H1 (cell line): ENCODE data around the gene CYGB. TPM values are rescaled to one million over a fixed set of nuclear protein-coding genes. Genes with fewer than 3 reads are reported as not detected.

Source experiments
- CTCF ChIA-PET: fragments of 300-600 bp; sonication (Branson Sonifier 250); formaldehyde crosslinking; loops from one replicate; lab custom pipeline; 2021; ENCODE audit not compliant: partially characterized antibody; lab: Charles Lee
- POLR2A ChIA-PET: fragments of 300-600 bp; sonication (Branson Sonifier 250); formaldehyde crosslinking; loops from one replicate; lab custom pipeline; 2021; ENCODE audit warnings: inconsistent platforms; ENCODE audit not compliant: partially characterized antibody; lab: Charles Lee
- DNase-seq, 2 experiments: peaks; one replicate each; pipeline versions ENCODE4 v3.0.0 to v3.0.0-alpha.2; 2010 to 2022; ENCODE audit warnings: low spot score in 2 of 2, low read depth in 1 of 2, mixed read lengths in 1 of 2
- FAIRE-seq: peaks from 2 replicates; lab custom pipeline; 2011; peaks lifted over from hg19 to GRCh38; lab: Jason Lieb, UNC
- H2AFZ ChIP-seq: 2 replicates; pipeline ENCODE4 v1.8.1; 2012; ENCODE audit warnings: low read length, inconsistent platforms
- H2AK5ac ChIP-seq: 2 replicates; pipeline ENCODE4 v1.6.1; 2013; ENCODE audit warnings: low read depth, low read length
- H2BK120ac ChIP-seq: replicated peaks from 2 replicates; pipeline ENCODE3; 2013; ENCODE audit warnings: low read depth, low read length, inconsistent platforms
- H2BK12ac ChIP-seq: 2 replicates; pipeline ENCODE4 v1.6.1; 2013; ENCODE audit warnings: low read depth, low read length
- H2BK15ac ChIP-seq: 2 replicates; pipeline ENCODE4 v1.6.1; 2013; ENCODE audit warnings: low read length
- H2BK20ac ChIP-seq: 2 replicates; pipeline ENCODE4 v1.6.1; 2013; ENCODE audit warnings: low read length
- H2BK5ac ChIP-seq: 2 replicates; pipeline ENCODE4 v1.6.1; 2013; ENCODE audit warnings: low read depth, low read length
- H3K14ac ChIP-seq: 2 replicates; pipeline ENCODE4 v1.6.1; 2013; ENCODE audit warnings: inconsistent platforms; ENCODE audit not compliant: insufficient read length
- H3K18ac ChIP-seq: 2 replicates; pipeline ENCODE4 v1.6.1; 2013; ENCODE audit warnings: low read length; ENCODE audit errors: extremely low read depth
- H3K23ac ChIP-seq: 2 replicates; pipeline ENCODE4 v1.6.1; 2013; ENCODE audit warnings: inconsistent platforms; ENCODE audit not compliant: insufficient read length
- H3K23me2 ChIP-seq: 2 replicates; pipeline ENCODE4 v1.6.1; 2013; ENCODE audit warnings: low read depth, low read length
- H3K27ac ChIP-seq: 2 replicates; pipeline ENCODE4 v1.6.1; 2011; ENCODE audit warnings: low read depth, low read length, inconsistent platforms
- H3K27me3 ChIP-seq, 4 experiments: replicated peaks in 1 of 4; 1 replicate in 1 of 4; 2 replicates in 3 of 4; pipeline versions ENCODE4 v1.6.1 to v1.8.1; 2011 to 2013; ENCODE audit warnings: low read length in 3 of 4, mild to moderate bottlenecking in 3 of 4, inconsistent platforms in 2 of 4, mixed read lengths in 2 of 4, moderate library complexity in 1 of 4; ENCODE audit not compliant: control insufficient read depth in 3 of 4, insufficient read depth in 3 of 4; ENCODE audit errors: extremely low read depth in 1 of 4
- H3K36me3 ChIP-seq, 4 experiments: 2 replicates each; pipeline versions ENCODE4 v1.6.1 to v1.8.1; 2011 to 2013; ENCODE audit warnings: mild to moderate bottlenecking in 4 of 4, low read length in 3 of 4, moderate library complexity in 2 of 4, control low read depth in 1 of 4, inconsistent platforms in 1 of 4; ENCODE audit not compliant: insufficient read depth in 4 of 4, control insufficient read depth in 2 of 4
- H3K4ac ChIP-seq: replicated peaks from 2 replicates; pipeline ENCODE3; 2013; ENCODE audit warnings: low read length, low read depth, mixed read lengths, inconsistent platforms; ENCODE audit not compliant: insufficient read length
- H3K4me1 ChIP-seq, 4 experiments: replicated peaks in 1 of 4; 1 replicate in 1 of 4; 2 replicates in 3 of 4; pipeline versions ENCODE4 v1.6.1 to v1.8.1; 2011 to 2013; ENCODE audit warnings: low read length in 3 of 4, inconsistent platforms in 2 of 4, mixed read lengths in 1 of 4; ENCODE audit not compliant: insufficient read depth in 4 of 4, control insufficient read depth in 3 of 4
- H3K4me2 ChIP-seq, 2 experiments: 2 replicates each; pipeline versions ENCODE4 v1.6.1 to v1.8.1; 2011 to 2013; ENCODE audit warnings: low read depth in 2 of 2, low read length in 2 of 2, control low read depth in 1 of 2, inconsistent platforms in 1 of 2, mild to moderate bottlenecking in 1 of 2; ENCODE audit not compliant: insufficient read depth in 1 of 2
- H3K4me3 ChIP-seq, 4 experiments: fragments of 200-600, 300-600 bp in 1 of 4; sonication (generic), shearing (Covaris generic), sonication (Bioruptor Twin) in 1 of 4; 2 replicates each; pipeline versions ENCODE4 v1.5.1 to v1.8.1; 2011 to 2016; ENCODE audit warnings: low read length in 4 of 4, low read depth in 3 of 4, control low read depth in 2 of 4, inconsistent platforms in 2 of 4, mild to moderate bottlenecking in 2 of 4, mixed read lengths in 1 of 4, moderate library complexity in 1 of 4; ENCODE audit not compliant: insufficient read depth in 2 of 4; ENCODE audit errors: extremely low read depth in 1 of 4
- H3K56ac ChIP-seq: replicated peaks from 2 replicates; pipeline ENCODE3; 2013; ENCODE audit warnings: low read depth, mild to moderate bottlenecking, mixed read lengths, low read length, inconsistent platforms; ENCODE audit not compliant: insufficient read length
- H3K79me1 ChIP-seq: 2 replicates; pipeline ENCODE4 v1.6.1; 2013; ENCODE audit warnings: low read depth, low read length, control low read depth
- H3K79me2 ChIP-seq, 2 experiments: 2 replicates each; pipeline versions ENCODE4 v1.6.1 to v1.8.1; 2012 to 2013; ENCODE audit warnings: low read length in 2 of 2, mild to moderate bottlenecking in 2 of 2, inconsistent platforms in 1 of 2; ENCODE audit not compliant: insufficient read depth in 2 of 2, control insufficient read depth in 1 of 2
- H3K9ac ChIP-seq, 4 experiments: replicated peaks in 1 of 4; 1 replicate in 1 of 4; 2 replicates in 3 of 4; pipeline versions ENCODE4 v1.6.1 to v1.8.1; 2011 to 2013; ENCODE audit warnings: low read depth in 3 of 4, low read length in 3 of 4, control low read depth in 2 of 4, mild to moderate bottlenecking in 2 of 4, moderate library complexity in 2 of 4, inconsistent platforms in 1 of 4; ENCODE audit errors: extremely low read depth in 1 of 4
- H3K9me3 ChIP-seq, 2 experiments: 2 replicates each; pipeline versions ENCODE4 v1.6.1 to v1.8.1; 2012 to 2013; ENCODE audit warnings: mild to moderate bottlenecking in 2 of 2, moderate library complexity in 2 of 2, control low read depth in 1 of 2, inconsistent platforms in 1 of 2, low read depth in 1 of 2, low read length in 1 of 2, mixed read lengths in 1 of 2; ENCODE audit not compliant: insufficient read depth in 2 of 2
- H4K20me1 ChIP-seq, 2 experiments: replicated peaks in 1 of 2; 2 replicates each; pipeline versions ENCODE3 to v1.8.1; 2011 to 2013; ENCODE audit warnings: inconsistent platforms in 2 of 2, low read length in 2 of 2, mild to moderate bottlenecking in 1 of 2; ENCODE audit not compliant: insufficient read depth in 2 of 2, control insufficient read depth in 1 of 2
- H4K5ac ChIP-seq: 2 replicates; pipeline ENCODE4 v1.6.1; 2013; ENCODE audit warnings: low read length, low read depth, mixed read lengths, inconsistent platforms; ENCODE audit not compliant: insufficient read length
- H4K8ac ChIP-seq: 2 replicates; pipeline ENCODE4 v1.8.0; 2013; ENCODE audit warnings: mild to moderate bottlenecking, moderate library complexity, low read length, inconsistent platforms; ENCODE audit not compliant: insufficient read depth; ENCODE audit errors: extremely low read depth
- H4K91ac ChIP-seq: replicated peaks from 2 replicates; pipeline ENCODE3; 2013; ENCODE audit warnings: low read length, mixed read lengths, inconsistent platforms; ENCODE audit not compliant: insufficient read length
- CBX8 ChIP-seq: fragments of 300-800, 300-1000 bp; sonication (generic); IDR thresholded peaks from 2 replicates; pipeline ENCODE4 v1.7.1; 2016; ENCODE audit warnings: low read depth, low read length, borderline replicate concordance
- EGR1 ChIP-seq: IDR thresholded peaks from 2 replicates; pipeline ENCODE4 v1.6.1; 2011; ENCODE audit warnings: low read depth, low read length, borderline replicate concordance
- GTF2F1 ChIP-seq: IDR thresholded peaks from 2 replicates; pipeline ENCODE4 v1.6.1; 2012; ENCODE audit warnings: low read depth, low read length, improper control_type of control experiment, borderline replicate concordance
- HDAC6 ChIP-seq: IDR thresholded peaks from one replicate; pipeline ENCODE4 v1.7.1; 2012; ENCODE audit warnings: low read depth, mild to moderate bottlenecking, inconsistent platforms, low read length, moderate library complexity
- RAD21 ChIP-seq, 2 experiments: IDR thresholded peaks in 1 of 2; conservative IDR thresholded peaks in 1 of 2; 2 replicates each; pipeline ENCODE4 v1.6.1; 2011; ENCODE audit warnings: low read depth in 2 of 2, low read length in 2 of 2, improper control_type of control experiment in 1 of 2, inconsistent platforms in 1 of 2, mild to moderate bottlenecking in 1 of 2, moderate library complexity in 1 of 2
- RNF2 ChIP-seq: fragments of 200-900, 300-1000 bp; sonication (generic); IDR thresholded peaks from 2 replicates; pipeline ENCODE4 v1.7.1; 2016; ENCODE audit warnings: borderline replicate concordance, low read depth, mild to moderate bottlenecking, antibody characterized with exemption, low read length; ENCODE audit not compliant: poor library complexity, severe bottlenecking; ENCODE audit errors: missing control alignments
- SP4 ChIP-seq: IDR thresholded peaks from 2 replicates; pipeline ENCODE4 v1.6.1; 2012; ENCODE audit warnings: low read length, inconsistent platforms
- TEAD4 ChIP-seq: IDR thresholded peaks from 2 replicates; pipeline ENCODE4 v1.6.1; 2012; ENCODE audit warnings: low read depth, low read length, inconsistent platforms, mixed read lengths
- ZNF274 ChIP-seq: IDR thresholded peaks from 2 replicates; pipeline ENCODE4 v1.7.0; 2012; ENCODE audit warnings: low read length, borderline replicate concordance; ENCODE audit errors: extremely low read depth
- WGBS, 2 experiments: shearing (Covaris generic) in 1 of 2; methylation state at CpG; one replicate each; pipeline versions ENCODE4 v1.1.6 to v1.1.7; 2013 to 2015; ENCODE audit warnings: low lambda C conversion rate in 2 of 2, mixed read lengths in 2 of 2, inconsistent platforms in 1 of 2, low coverage in 1 of 2, missing lambda C conversion rate in 1 of 2; ENCODE audit not compliant: insufficient replicate concordance in 2 of 2, insufficient coverage in 1 of 2, insufficient read length in 1 of 2; ENCODE audit errors: extremely low coverage in 1 of 2, missing lambda C conversion rate in 1 of 2; 5-methylcytosine and 5-hydroxymethylcytosine counted together
- polyA plus RNA-seq, 7 experiments: library from polyadenylated mRNA; depleted of rRNA in 3 of 7; stranded (reverse) in 5 of 7; unstranded in 2 of 7; fragments of >200 nt in 5 of 7; fragments of 200-250 nt in 2 of 7; gene quantifications; 1 replicate in 5 of 7; 2 replicates in 1 of 7; 4 replicates in 1 of 7; pipeline versions ENCODE4 v1.2.1 to v1.2.3, GENCODE V29; 2011 to 2013; ENCODE audit warnings: missing spikeins in 2 of 7, mixed read lengths in 2 of 7
- total RNA-seq: library from RNA; stranded (reverse); fragmentation: NEBNext Ultra II Directional; extraction: Animal tissue kit (Norgen Biotek cat#: 25700); gene quantifications from 2 replicates; pipeline ENCODE4 v1.2.1, GENCODE V29; 2021
- TF ChIP-seq, protein P1 (sequence below): IDR thresholded peaks from 2 replicates; pipeline ENCODE4 v1.6.1; 2012; ENCODE audit warnings: inconsistent platforms

CYGB gene
- total and polyA plus RNA-seq, 2 of the 8 experiments (the other 6 are each of a cell fraction or from before 2014, with no cell fraction given) = 2.7 to 3.7 TPM

DNA sequence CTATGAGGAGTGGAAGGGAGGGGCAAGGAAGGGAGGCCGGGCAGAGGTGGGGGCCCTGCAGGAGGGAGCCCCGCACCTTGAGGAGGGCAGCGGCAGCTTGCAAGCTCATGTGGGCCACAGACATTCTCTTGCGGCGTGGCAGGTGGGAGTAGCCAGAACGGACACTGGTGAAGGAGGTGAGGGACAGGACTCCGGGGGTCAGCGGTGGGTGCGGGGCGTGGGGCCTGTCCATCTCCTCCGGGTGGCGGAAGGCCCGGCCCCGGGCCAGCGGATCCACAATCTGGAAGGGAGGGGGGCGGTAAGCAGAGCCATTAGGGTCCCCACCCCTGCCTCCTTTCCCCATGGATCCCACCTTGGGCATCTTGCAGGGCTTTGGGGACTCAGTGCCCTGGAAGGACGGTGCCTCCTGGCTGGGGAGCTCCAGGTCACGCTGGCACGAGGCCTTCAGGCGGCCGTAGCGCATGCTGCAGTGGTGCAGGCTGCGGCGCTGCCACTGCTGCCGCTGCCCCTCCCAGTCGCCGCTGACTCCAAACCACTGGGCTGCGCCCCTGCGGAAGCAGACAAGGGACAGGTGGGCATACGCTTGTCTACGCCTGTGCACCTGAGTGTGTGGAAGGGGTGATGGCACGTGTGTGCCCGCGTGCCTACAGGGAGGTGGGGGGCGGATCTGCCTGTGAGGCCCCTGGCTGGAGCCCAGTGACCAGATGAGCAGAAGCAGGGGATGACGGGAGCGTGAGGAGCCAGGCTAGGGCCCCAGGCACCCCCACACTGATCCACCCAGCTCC, 58.6 kb downstream of the CYGB start:
- no peak overlapping the region for H2BK15ac ChIP-seq
- H2BK5ac ChIP-seq = no peak overlapping the region
- H2AK5ac ChIP-seq = no peak overlapping the region
- H3K23me2 ChIP-seq = no peaks in the 10 kb centered on the region
- no peak overlapping the region for H3K23ac ChIP-seq
- no peak overlapping the region for H3K18ac ChIP-seq
- H3K4me1 ChIP-seq = no peaks in the 10 kb centered on the region
- no peak overlapping the region for H4K8ac ChIP-seq
- WGBS, 2 experiments = 88% methylated on average over 37 of the region's 37 CpGs; no CpG with 5 or more reads in 1 of the 2 experiments
- no peak overlapping the region for H3K4me3 ChIP-seq
- no peak overlapping the region for H2AFZ ChIP-seq
- H4K91ac ChIP-seq = no peak overlapping the region
- H3K36me3 ChIP-seq = peaks cover 0 to 2% (median 1%) of the 10 kb centered on the region in 4 experiments; a peak in 1 of 8 replicates
- no peak overlapping the region for H3K56ac ChIP-seq
- no peak overlapping the region for H3K4me2 ChIP-seq
- ChIA-PET CTCF (interaction anchor here (0.7 to 11.0 kb wide), 8 partner anchors 9 to 81 kb away, joined by 3 to 192 read pairs (median 7); partner anchors contain the start of genes AANAT and RHBDF2), POLR2A (interaction anchor here (1.8 to 3.4 kb wide), 2 partner anchors 12 kb away, joined by 4 to 11 read pairs; partner anchors contain the start of gene AANAT)
- no peak overlapping the region for H3K9ac ChIP-seq
- H2BK12ac ChIP-seq = no peak overlapping the region
- H4K5ac ChIP-seq = no peak overlapping the region
- no peak overlapping the region for H2BK120ac ChIP-seq
- no peak overlapping the region for H3K4ac ChIP-seq
- H2BK20ac ChIP-seq = no peak overlapping the region
- no peak overlapping the region for H3K14ac ChIP-seq
- H3K79me1 ChIP-seq = no peaks in the 10 kb centered on the region
- DNase-seq (no peak), FAIRE-seq (no peak)
- no peaks in the 10 kb centered on the region for H3K27me3 ChIP-seq
- H4K20me1 ChIP-seq = peaks cover 0 to 5% of the 10 kb centered on the region in 2 experiments
- H3K79me2 ChIP-seq = no peaks in the 10 kb centered on the region
- H3K9me3 ChIP-seq = no peaks in the 10 kb centered on the region
- H3K27ac ChIP-seq = no peak overlapping the region
- TF ChIP-seq ZNF274 = no peak
- TF ChIP-seq RAD21 (IDR thresholded peaks at IDR 0.05 in 1 of 2, conservative IDR thresholded peaks at IDR 0.05 in 1 of 2; ENCODE audit: low read depth in 2 of 2, low read length in 2 of 2) = no peak
- no peak for TF ChIP-seq SP4
- no peak for TF ChIP-seq GTF2F1
- TF ChIP-seq RNF2 = no peak
- no peak for TF ChIP-seq CBX8
- TF ChIP-seq EGR1 = no peak
- TF ChIP-seq TEAD4 = no peak
- TF ChIP-seq, protein P1, sequence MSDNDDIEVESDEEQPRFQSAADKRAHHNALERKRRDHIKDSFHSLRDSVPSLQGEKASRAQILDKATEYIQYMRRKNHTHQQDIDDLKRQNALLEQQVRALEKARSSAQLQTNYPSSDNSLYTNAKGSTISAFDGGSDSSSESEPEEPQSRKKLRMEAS = no peak
- TF ChIP-seq HDAC6 = no peak
